Measurements from ENCODE around the gene DCBLD1.

Gene DCBLD1

DNA sequence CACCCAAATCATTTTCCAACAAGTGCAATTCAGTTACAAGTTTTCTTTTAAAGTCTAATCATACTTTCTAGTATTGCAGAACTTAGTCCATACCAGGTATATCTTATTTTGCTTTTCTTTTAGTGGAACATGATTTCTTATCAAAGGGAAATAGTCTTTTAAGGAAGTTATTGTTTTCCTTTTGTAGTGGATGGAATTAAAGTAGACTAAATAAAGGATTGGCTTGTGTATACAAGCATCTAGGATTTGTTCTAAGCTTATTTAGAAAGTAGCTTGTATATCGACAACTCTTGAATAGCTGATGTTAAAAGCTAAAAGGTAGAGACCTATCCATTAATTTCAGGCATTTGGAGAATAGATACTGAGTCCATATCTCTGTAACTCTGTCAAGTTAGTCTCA lies 14.8 kb downstream of the DCBLD1 start:
- H3K4me3 ChIP-seq (ENCODE audit: low read length): no peak overlapping the region

GRCh38 chr6:117498159-117498558 lies 15.7 kb downstream of the DCBLD1 start:
- H3K4me3 ChIP-seq (ENCODE audit: low read length): no peak overlapping the region
- peak; percentile 74 for DNase-seq (ENCODE audit: low read depth)
- TF ChIP-seq, protein P1, sequence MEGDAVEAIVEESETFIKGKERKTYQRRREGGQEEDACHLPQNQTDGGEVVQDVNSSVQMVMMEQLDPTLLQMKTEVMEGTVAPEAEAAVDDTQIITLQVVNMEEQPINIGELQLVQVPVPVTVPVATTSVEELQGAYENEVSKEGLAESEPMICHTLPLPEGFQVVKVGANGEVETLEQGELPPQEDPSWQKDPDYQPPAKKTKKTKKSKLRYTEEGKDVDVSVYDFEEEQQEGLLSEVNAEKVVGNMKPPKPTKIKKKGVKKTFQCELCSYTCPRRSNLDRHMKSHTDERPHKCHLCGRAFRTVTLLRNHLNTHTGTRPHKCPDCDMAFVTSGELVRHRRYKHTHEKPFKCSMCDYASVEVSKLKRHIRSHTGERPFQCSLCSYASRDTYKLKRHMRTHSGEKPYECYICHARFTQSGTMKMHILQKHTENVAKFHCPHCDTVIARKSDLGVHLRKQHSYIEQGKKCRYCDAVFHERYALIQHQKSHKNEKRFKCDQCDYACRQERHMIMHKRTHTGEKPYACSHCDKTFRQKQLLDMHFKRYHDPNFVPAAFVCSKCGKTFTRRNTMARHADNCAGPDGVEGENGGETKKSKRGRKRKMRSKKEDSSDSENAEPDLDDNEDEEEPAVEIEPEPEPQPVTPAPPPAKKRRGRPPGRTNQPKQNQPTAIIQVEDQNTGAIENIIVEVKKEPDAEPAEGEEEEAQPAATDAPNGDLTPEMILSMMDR (IDR thresholded peaks at IDR 0.05; ENCODE audit: insufficient read depth, low read depth, low read length, missing control alignments): no peak

More for the DNA sequence above, 14.8 kb downstream of the DCBLD1 start:
- TF ChIP-seq, protein P1 (IDR thresholded peaks at IDR 0.05; ENCODE audit: insufficient read depth, low read depth, low read length, missing control alignments): no peak
- no peak for DNase-seq (ENCODE audit: low read depth)

GRCh38 chr6:117501722-117502121 lies 19.2 kb downstream of the DCBLD1 start:
- DNase-seq (ENCODE audit: low read depth): no peak
- H3K4me3 ChIP-seq (ENCODE audit: low read length): no peak overlapping the region
- TF ChIP-seq, protein P1 (IDR thresholded peaks at IDR 0.05; ENCODE audit: insufficient read depth, low read depth, low read length, missing control alignments): no peak

DNA sequence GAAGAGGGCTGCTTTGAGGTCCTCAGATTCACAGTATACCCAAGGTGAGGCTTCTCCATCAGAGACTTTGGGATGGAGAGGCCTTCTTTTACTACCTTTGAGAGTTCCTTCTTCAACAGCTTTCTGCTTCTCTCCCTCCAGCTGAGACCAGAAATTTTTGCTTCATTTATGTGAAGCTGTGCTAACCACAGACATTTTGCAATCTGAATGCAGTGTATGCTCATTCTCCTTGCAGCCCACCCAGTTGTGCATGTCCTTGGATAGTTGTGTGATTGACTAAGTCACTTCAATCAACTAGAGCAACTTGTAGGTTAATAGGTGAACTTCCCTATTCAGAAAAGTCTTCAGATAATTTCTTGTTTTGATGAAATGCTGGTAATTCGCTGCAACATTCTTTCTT lies 20.1 kb downstream of the DCBLD1 start:
- no peak for DNase-seq (ENCODE audit: low read depth)
- TF ChIP-seq, protein P1 (IDR thresholded peaks at IDR 0.05; ENCODE audit: insufficient read depth, low read depth, low read length, missing control alignments): no peak
- H3K4me3 ChIP-seq (ENCODE audit: low read length): no peak overlapping the region

DNA sequence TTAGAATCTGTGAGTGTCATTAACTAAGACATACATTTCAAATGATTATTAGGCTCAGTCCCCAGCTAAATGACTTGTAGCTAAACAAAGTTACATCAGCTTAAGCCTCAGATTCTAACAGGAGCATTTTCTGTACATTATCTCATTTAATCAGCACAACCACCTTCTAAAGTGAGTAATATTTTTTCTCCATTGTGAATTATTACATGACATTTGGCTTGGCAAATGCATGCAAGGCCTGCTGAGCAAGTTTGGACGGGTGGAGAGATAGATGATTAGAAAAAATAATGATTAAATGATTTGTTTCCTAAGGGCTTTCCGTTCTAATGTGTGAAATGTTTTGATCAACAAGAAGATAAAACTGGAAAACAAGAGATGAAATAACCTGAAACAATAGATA lies 20.7 kb downstream of the DCBLD1 start:
- peak; percentile 62 for DNase-seq (ENCODE audit: low read depth)
- H3K4me3 ChIP-seq (ENCODE audit: low read length): no peak overlapping the region
- TF ChIP-seq, protein P1 (IDR thresholded peaks at IDR 0.05; ENCODE audit: insufficient read depth, low read depth, low read length, missing control alignments): no peak

GRCh38 chr6:117504478-117505144 lies 22.1 kb downstream of the DCBLD1 start:
- no peak overlapping the region for H3K4me3 ChIP-seq (ENCODE audit: low read length)
- DNase-seq (ENCODE audit: low read depth): no peak
- TF ChIP-seq, protein P1 (IDR thresholded peaks at IDR 0.05; ENCODE audit: insufficient read depth, low read depth, low read length, missing control alignments): no peak

GRCh38 chr6:117505311-117505710 lies 22.8 kb downstream of the DCBLD1 start:
- H3K4me3 ChIP-seq (ENCODE audit: low read length): no peak overlapping the region
- TF ChIP-seq, protein P1 (IDR thresholded peaks at IDR 0.05; ENCODE audit: insufficient read depth, low read depth, low read length, missing control alignments): no peak
- DNase-seq (ENCODE audit: low read depth): no peak

All from epithelial cell of esophagus (primary cell).